Keratinocyte (primary cell): ENCODE data around the gene CERK. TPM values are rescaled to one million over a fixed set of nuclear protein-coding genes. Genes with fewer than 3 reads are reported as not detected.

Experiments used
- DNase-seq: peaks from one replicate; pipeline ENCODE4 v3.0.0-alpha.2; 2011; ENCODE audit warnings: low read depth, missing footprints, low spot score
- FAIRE-seq: peaks from 2 replicates; lab custom pipeline; 2011; peaks lifted over from hg19 to GRCh38; lab: Jason Lieb, UNC
- H2AFZ ChIP-seq: 2 replicates; pipeline ENCODE4 v1.6.0; 2012; ENCODE audit warnings: low read length, control low read depth, inconsistent platforms; ENCODE audit not compliant: control insufficient read depth
- H3K27ac ChIP-seq: 2 replicates; pipeline ENCODE4 v1.5.1; 2011; ENCODE audit warnings: low read length; ENCODE audit not compliant: control insufficient read depth, insufficient read depth
- H3K27me3 ChIP-seq: 3 replicates; pipeline ENCODE4 v1.6.0; 2011; ENCODE audit warnings: low read length; ENCODE audit not compliant: control insufficient read depth, insufficient read depth; ENCODE audit errors: extremely low read depth
- H3K36me3 ChIP-seq, 2 experiments: 2 replicates in 1 of 2; 3 replicates in 1 of 2; pipeline ENCODE4 v1.5.1; 2011; ENCODE audit warnings: low read length in 2 of 2, mild to moderate bottlenecking in 1 of 2; ENCODE audit not compliant: control insufficient read depth in 2 of 2, insufficient read depth in 2 of 2; ENCODE audit errors: extremely low read depth in 1 of 2
- H3K4me1 ChIP-seq: 3 replicates; pipeline ENCODE4 v1.5.1; 2011; ENCODE audit warnings: low read length; ENCODE audit not compliant: control insufficient read depth, insufficient read depth; ENCODE audit errors: extremely low read depth
- H3K4me2 ChIP-seq: 3 replicates; pipeline ENCODE4 v1.6.0; 2011; ENCODE audit warnings: low read depth, low read length; ENCODE audit not compliant: control insufficient read depth, insufficient read depth; ENCODE audit errors: extremely low read depth
- H3K4me3 ChIP-seq, 3 experiments: fragments of 200-600 bp in 1 of 3; sonication (generic) in 1 of 3; 2 replicates in 2 of 3; 3 replicates in 1 of 3; pipeline ENCODE4 v1.5.1; 2011 to 2016; ENCODE audit warnings: low read length in 3 of 3, mild to moderate bottlenecking in 3 of 3, control low read depth in 2 of 3, inconsistent platforms in 1 of 3, low read depth in 1 of 3, mixed read lengths in 1 of 3, mixed run types in 1 of 3, moderate library complexity in 1 of 3; ENCODE audit not compliant: control insufficient read depth in 2 of 3, insufficient read depth in 2 of 3; ENCODE audit errors: extremely low read depth in 1 of 3
- H3K79me2 ChIP-seq: 2 replicates; pipeline ENCODE4 v1.6.0; 2012; ENCODE audit warnings: low read length; ENCODE audit not compliant: control insufficient read depth, insufficient read depth
- H3K9ac ChIP-seq: 3 replicates; pipeline ENCODE4 v1.6.0; 2011; ENCODE audit warnings: low read length; ENCODE audit not compliant: control insufficient read depth, insufficient read depth; ENCODE audit errors: extremely low read depth
- H3K9me1 ChIP-seq: 3 replicates; pipeline ENCODE4 v1.6.0; 2011; ENCODE audit warnings: low read length; ENCODE audit not compliant: control insufficient read depth, insufficient read depth; ENCODE audit errors: extremely low read depth
- H3K9me3 ChIP-seq: 2 replicates; pipeline ENCODE4 v1.5.1; 2012; ENCODE audit warnings: low read depth, low read length; ENCODE audit not compliant: control insufficient read depth
- H4K20me1 ChIP-seq: 3 replicates; pipeline ENCODE4 v1.6.0; 2011; ENCODE audit warnings: low read length; ENCODE audit not compliant: control insufficient read depth, insufficient read depth; ENCODE audit errors: extremely low read depth
- CTCF ChIP-seq, 3 experiments: IDR thresholded peaks in 1 of 3; conservative IDR thresholded peaks in 1 of 3; optimal IDR thresholded peaks in 1 of 3; 2 replicates in 2 of 3; 3 replicates in 1 of 3; pipeline versions ENCODE3 to v1.5.1; 2011; ENCODE audit warnings: low read length in 3 of 3, mild to moderate bottlenecking in 3 of 3, moderate library complexity in 2 of 3, control low read depth in 1 of 3, inconsistent platforms in 1 of 3; ENCODE audit not compliant: insufficient read depth in 2 of 3; ENCODE audit errors: extremely low read depth in 1 of 3
- EZH2 ChIP-seq: IDR thresholded peaks from one replicate; pipeline ENCODE4 v1.6.1; 2012; ENCODE audit warnings: inconsistent platforms, mild to moderate bottlenecking, low read length, moderate library complexity
- dilution Hi-C: fragments of 300-500 bp; cut with MboI; formaldehyde crosslinking; loops from one replicate; pipeline ENCODE4 v1.7.0; 2020; ENCODE audit warnings: low sequenced_read_pairs; ENCODE audit not compliant: extremely low pct_ligation_motif_present
- polyA plus RNA-seq, 5 experiments: library from polyadenylated mRNA; depleted of rRNA in 3 of 5; stranded (reverse) in 3 of 5; stranded (forward) in 1 of 5; unstranded in 1 of 5; fragments of >200 nt; gene quantifications; 1 replicate in 1 of 5; 2 replicates in 3 of 5; 3 replicates in 1 of 5; pipeline versions ENCODE4 v1.2.1 to v1.2.3, GENCODE V29; 2011 to 2012; ENCODE audit warnings: missing spikeins in 2 of 5, low read depth in 1 of 5, low replicate concordance in 1 of 5

The CERK gene
- polyA plus RNA-seq, 1 donor (not counting 4 experiments of a cell fraction or from before 2014, with no cell fraction given): 11.9 TPM

GRCh38 chr22:46763051-46763705 is 25.1 kb upstream of the CERK start:
- Histone ChIP-seq H3K9me3 (no peaks in the 10 kb centered on the region), H3K27ac (peak overlapping the region; percentile 95), H3K4me2 (peak overlapping the region; percentile 96), H4K20me1 (no peaks in the 10 kb centered on the region), H3K9me1 (no peaks in the 10 kb centered on the region), H3K27me3 (no peaks in the 10 kb centered on the region), H2AFZ (peak overlapping the region; percentile 76), H3K4me3 (peak overlapping the region; percentile 92 to 99 (median 93)), H3K9ac (peak overlapping the region; percentile 98), H3K36me3 (peaks cover 0 to 1% of the 10 kb centered on the region in 2 experiments), H3K4me1 (peaks cover 15% of the 10 kb centered on the region), H3K79me2 (peaks cover 61% of the 10 kb centered on the region)
- TF ChIP-seq CTCF (optimal IDR thresholded peaks at IDR 0.05 in 1 of 3, IDR thresholded peaks at IDR 0.05 in 1 of 3, conservative IDR thresholded peaks at IDR 0.05 in 1 of 3; ENCODE audit: extremely low read depth in 1 of 3, insufficient read depth in 2 of 3, low read length in 3 of 3) (no peak), EZH2 (no peak)
- dilution Hi-C loops: no loop called here
- no peak for DNase-seq
- no peak for FAIRE-seq

- Histone ChIP-seq H4K20me1 (no peaks in the 10 kb centered on the region), H3K4me1 (peaks cover 15% of the 10 kb centered on the region), H2AFZ (peak within 1 kb of the TSS; percentile 86), H3K4me3 (peak within 1 kb of the TSS; percentile 92 to 99 (median 93)), H3K27ac (peak within 1 kb of the TSS; percentile 95), H3K4me2 (peak within 1 kb of the TSS; percentile 96), H3K9me1 (no peaks in the 10 kb centered on the region), H3K9me3 (no peaks in the 10 kb centered on the region), H3K9ac (peak within 1 kb of the TSS; percentile 98), H3K36me3 (peaks cover 0 to 1% of the 10 kb centered on the region in 2 experiments), H3K79me2 (peaks cover 54% of the 10 kb centered on the region), H3K27me3 (no peaks in the 10 kb centered on the region)
- no peak for FAIRE-seq
- dilution Hi-C loops: no loop called here
- peak; percentile 45 for DNase-seq
- no peak for TF ChIP-seq CTCF (optimal IDR thresholded peaks at IDR 0.05 in 1 of 3, IDR thresholded peaks at IDR 0.05 in 1 of 3, conservative IDR thresholded peaks at IDR 0.05 in 1 of 3; ENCODE audit: extremely low read depth in 1 of 3, insufficient read depth in 2 of 3, low read length in 3 of 3)
- TF ChIP-seq EZH2: no peak
These were observed 24.4 kb upstream of the CERK start, which contains the start of gene TBC1D22A for GRCh38 chr22:46762238-46763050. Gene TBC1D22A, plus strand, starts transcription at chr22:46762650. Its CDS starts 137 bp downstream, at chr22:46762787.
